CD4-positive, alpha-beta T cell (primary cell): ENCODE results near the gene TPMT. TPM values are rescaled to one million over a fixed set of nuclear protein-coding genes. Genes with fewer than 3 reads are reported as not detected.

Experiments used
- ATAC-seq: fragments of 200-7000 bp; cut with Tn5 transposase; one replicate; pipeline ENCODE4 v1.10.0; 2022; ENCODE audit warnings: mild to moderate bottlenecking; ENCODE audit not compliant: poor library complexity
- CTCF ChIA-PET: fragments of 350-600 bp; sonication (Branson Sonifier 250); formaldehyde crosslinking; loops from one replicate; lab custom pipeline; 2021; ENCODE audit warnings: antibody characterized with exemption, inconsistent platforms; lab: Charles Lee
- POLR2A ChIA-PET: fragments of 350-600 bp; sonication (Branson Sonifier 250); formaldehyde crosslinking; loops from one replicate; lab custom pipeline; 2021; ENCODE audit warnings: antibody characterized with exemption, inconsistent platforms; lab: Charles Lee
- DNase-seq, 14 experiments: peaks; one replicate each; pipeline ENCODE4 v3.0.0-alpha.2; 2013 to 2020; ENCODE audit warnings: mixed read lengths in 2 of 14
- H3K27ac ChIP-seq, 2 donors: one replicate each; pipeline versions ENCODE4 v1.5.1 to v1.7.0; 2013; ENCODE audit warnings: low read length in 2 of 2, low read depth in 1 of 2, mild to moderate bottlenecking in 1 of 2
- H3K27me3 ChIP-seq, 2 experiments: 1 replicate in 1 of 2; 2 replicates in 1 of 2; pipeline versions ENCODE4 v1.6.1 to v1.7.0; 2013; ENCODE audit warnings: low read length in 2 of 2, control low read depth in 1 of 2, mild to moderate bottlenecking in 1 of 2, moderate library complexity in 1 of 2; ENCODE audit not compliant: insufficient read depth in 2 of 2, control insufficient read depth in 1 of 2
- H3K36me3 ChIP-seq: one replicate; pipeline ENCODE4 v1.6.1; 2013; ENCODE audit warnings: low read length, control low read depth; ENCODE audit not compliant: insufficient read depth
- H3K4me1 ChIP-seq: one replicate; pipeline ENCODE4 v1.6.1; 2013; ENCODE audit warnings: low read length, control low read depth; ENCODE audit not compliant: insufficient read depth
- H3K4me3 ChIP-seq: one replicate; pipeline ENCODE4 v1.5.1; 2013; ENCODE audit warnings: mild to moderate bottlenecking, low read length, moderate library complexity
- H3K9me3 ChIP-seq, 2 experiments: 1 replicate in 1 of 2; 2 replicates in 1 of 2; pipeline versions ENCODE4 v1.6.1 to v1.7.0; 2013; ENCODE audit warnings: low read length in 2 of 2, mild to moderate bottlenecking in 2 of 2, control low read depth in 1 of 2, moderate library complexity in 1 of 2; ENCODE audit not compliant: control insufficient read depth in 1 of 2, insufficient read depth in 1 of 2
- H3K27ac Mint-ChIP-seq: one replicate; pipeline ENCODE4 v1.8.0; 2020; ENCODE audit warnings: mixed read lengths
- H3K27me3 Mint-ChIP-seq: one replicate; pipeline ENCODE4 v1.8.0; 2021; ENCODE audit warnings: mixed read lengths
- H3K36me3 Mint-ChIP-seq: one replicate; pipeline ENCODE4 v1.8.0; 2021; ENCODE audit warnings: low read depth, mixed read lengths
- H3K4me1 Mint-ChIP-seq: one replicate; pipeline ENCODE4 v1.8.0; 2021; ENCODE audit warnings: low read depth, mixed read lengths
- H3K4me3 Mint-ChIP-seq: one replicate; pipeline ENCODE4 v1.8.0; 2020; ENCODE audit warnings: mild to moderate bottlenecking, mixed read lengths
- H3K9me3 Mint-ChIP-seq: one replicate; pipeline ENCODE4 v1.8.0; 2020; ENCODE audit warnings: mixed read lengths
- intact Hi-C, 2 experiments: fragments of 100-400 bp; cut with DNase I in 1 of 2; cut with micrococcal nuclease in 1 of 2; formaldehyde crosslinking; loops; one replicate each; pipeline versions ENCODE4 v1.15.1 to v1.9.0; 2023 to 2025; cut with DNase I, micrococcal nuclease
- total RNA-seq, 174 experiments: library from RNA in 2 of 174; stranded (reverse) in 2 of 174; gene quantifications; one replicate each; pipeline ENCODE4 v1.2.3 and lab custom pipeline; 2021 to 2026
- TF ChIP-seq, protein P1 (sequence below): fragments of 200-600 bp; IDR thresholded peaks from one replicate; pipeline ENCODE4 v1.8.0; 2022; ENCODE audit warnings: antibody characterized with exemption, mild to moderate bottlenecking

TPMT gene
- total RNA-seq, 2 experiments from 2014 or later = 3.2 to 3.3 TPM

DNA sequence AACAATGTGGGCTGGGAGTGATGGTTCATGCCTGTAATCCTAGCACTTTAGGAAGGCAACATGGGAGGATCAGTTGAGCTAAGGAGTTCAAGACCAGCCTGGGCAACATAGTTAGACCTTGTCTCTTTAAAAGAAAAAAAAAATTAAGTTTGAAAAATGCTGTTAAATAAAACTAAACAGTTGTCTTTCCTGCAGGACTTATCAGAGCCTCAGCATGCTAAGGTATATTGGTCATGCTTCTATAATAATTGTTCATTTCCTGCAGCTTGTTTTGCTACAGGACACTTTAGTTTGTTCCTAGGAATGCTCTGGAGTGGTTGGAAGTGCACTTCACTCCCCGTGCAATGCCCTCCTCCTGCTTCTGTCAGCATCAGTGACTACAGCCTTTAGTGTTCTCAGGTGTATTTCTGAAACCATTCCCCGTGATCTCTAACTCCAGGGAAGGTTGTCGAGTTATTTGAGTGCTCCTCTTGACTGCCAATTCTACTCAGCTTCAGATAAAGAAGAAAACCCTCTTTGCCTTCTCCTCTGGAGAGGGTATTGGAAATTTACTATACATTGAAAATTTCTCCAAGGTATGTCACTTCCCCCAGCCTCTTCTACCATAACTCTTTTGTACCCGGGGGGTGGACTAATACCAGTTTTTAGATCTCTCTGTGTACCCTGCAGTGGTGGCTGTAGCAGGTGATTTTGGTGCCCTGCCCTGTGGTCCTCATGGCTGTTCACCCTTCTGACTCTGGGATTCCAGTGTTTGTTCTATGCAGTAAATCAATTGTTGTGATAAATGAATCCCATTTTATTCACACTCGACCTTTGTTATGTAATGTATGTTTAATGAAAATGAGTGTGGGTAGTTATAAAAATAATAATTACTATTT is 66.2 kb downstream of the TPMT start:
- ATAC-seq = no peak
- no peaks in the 10 kb centered on the region for H3K36me3 Mint-ChIP-seq
- H3K4me3 Mint-ChIP-seq = no peak overlapping the region
- H3K27me3 Mint-ChIP-seq = peaks cover 6% of the 10 kb centered on the region
- H3K4me1 ChIP-seq = no peaks in the 10 kb centered on the region
- H3K9me3 Mint-ChIP-seq = no peaks in the 10 kb centered on the region
- H3K27ac ChIP-seq = no peak overlapping the region
- CTCF ChIA-PET = no interaction called here
- peaks cover 0 to 3% of the 10 kb centered on the region in 2 experiments for H3K9me3 ChIP-seq
- intact Hi-C loops = no loop called here
- H3K4me3 ChIP-seq = no peak overlapping the region
- no peaks in the 10 kb centered on the region for H3K27me3 ChIP-seq
- TF ChIP-seq, protein P1, sequence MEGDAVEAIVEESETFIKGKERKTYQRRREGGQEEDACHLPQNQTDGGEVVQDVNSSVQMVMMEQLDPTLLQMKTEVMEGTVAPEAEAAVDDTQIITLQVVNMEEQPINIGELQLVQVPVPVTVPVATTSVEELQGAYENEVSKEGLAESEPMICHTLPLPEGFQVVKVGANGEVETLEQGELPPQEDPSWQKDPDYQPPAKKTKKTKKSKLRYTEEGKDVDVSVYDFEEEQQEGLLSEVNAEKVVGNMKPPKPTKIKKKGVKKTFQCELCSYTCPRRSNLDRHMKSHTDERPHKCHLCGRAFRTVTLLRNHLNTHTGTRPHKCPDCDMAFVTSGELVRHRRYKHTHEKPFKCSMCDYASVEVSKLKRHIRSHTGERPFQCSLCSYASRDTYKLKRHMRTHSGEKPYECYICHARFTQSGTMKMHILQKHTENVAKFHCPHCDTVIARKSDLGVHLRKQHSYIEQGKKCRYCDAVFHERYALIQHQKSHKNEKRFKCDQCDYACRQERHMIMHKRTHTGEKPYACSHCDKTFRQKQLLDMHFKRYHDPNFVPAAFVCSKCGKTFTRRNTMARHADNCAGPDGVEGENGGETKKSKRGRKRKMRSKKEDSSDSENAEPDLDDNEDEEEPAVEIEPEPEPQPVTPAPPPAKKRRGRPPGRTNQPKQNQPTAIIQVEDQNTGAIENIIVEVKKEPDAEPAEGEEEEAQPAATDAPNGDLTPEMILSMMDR = no peak
- no peak overlapping the region for H3K27ac Mint-ChIP-seq
- POLR2A ChIA-PET = no interaction called here
- H3K36me3 ChIP-seq = no peaks in the 10 kb centered on the region
- H3K4me1 Mint-ChIP-seq = no peaks in the 10 kb centered on the region
- no peak for DNase-seq

DNA sequence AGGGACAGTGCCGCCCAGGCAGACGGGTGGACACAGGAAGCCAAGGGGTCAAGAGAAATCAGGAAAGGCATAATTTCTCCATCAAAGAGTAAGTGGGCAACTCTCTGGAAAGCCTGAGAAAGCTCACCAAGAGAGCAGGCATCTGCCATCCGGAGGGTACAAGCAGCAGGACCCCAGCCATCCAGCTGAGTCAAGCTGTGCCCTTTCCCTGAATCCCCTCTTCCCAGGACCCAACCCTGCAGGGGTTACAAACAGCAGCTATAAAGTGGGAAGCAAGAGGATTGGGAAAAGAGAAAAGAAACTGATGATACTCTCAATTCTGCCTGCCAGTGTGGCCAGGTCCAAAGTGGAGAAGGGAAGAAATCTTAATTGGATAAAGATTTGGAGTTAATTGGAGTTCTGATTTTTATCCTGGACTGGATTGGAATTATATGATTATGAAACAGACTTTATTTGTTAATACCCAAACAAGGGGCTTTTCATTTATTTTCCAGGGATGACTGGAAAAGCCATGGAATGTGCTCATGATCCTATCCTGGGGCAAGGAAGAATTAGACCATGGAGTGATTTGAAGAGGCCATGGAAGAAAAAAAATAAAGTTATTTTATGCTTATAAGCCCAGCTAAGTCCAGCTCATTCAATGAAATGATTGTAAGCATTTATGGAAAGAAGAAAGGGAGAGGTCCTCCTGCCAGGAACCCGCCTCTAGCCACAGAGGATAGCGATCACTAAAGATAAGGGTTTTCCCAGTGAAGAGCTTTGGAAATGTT is 67.3 kb downstream of the TPMT start:
- Mint-ChIP-seq H3K9me3 (no peaks in the 10 kb centered on the region), H3K4me1 (no peaks in the 10 kb centered on the region), H3K4me3 (no peak overlapping the region), H3K27me3 (peaks cover 6% of the 10 kb centered on the region), H3K36me3 (no peaks in the 10 kb centered on the region), H3K27ac (no peak overlapping the region)
- H3K27me3 ChIP-seq = no peaks in the 10 kb centered on the region
- no peaks in the 10 kb centered on the region for H3K4me1 ChIP-seq
- intact Hi-C loops = no loop called here
- peaks cover 0 to 3% of the 10 kb centered on the region in 2 experiments for H3K9me3 ChIP-seq
- ChIA-PET CTCF (no interaction called here), POLR2A (no interaction called here)
- ATAC-seq = no peak
- no peak overlapping the region for H3K4me3 ChIP-seq
- TF ChIP-seq, protein P1 = no peak
- no peak for DNase-seq
- no peaks in the 10 kb centered on the region for H3K36me3 ChIP-seq
- H3K27ac ChIP-seq = no peak overlapping the region

DNA sequence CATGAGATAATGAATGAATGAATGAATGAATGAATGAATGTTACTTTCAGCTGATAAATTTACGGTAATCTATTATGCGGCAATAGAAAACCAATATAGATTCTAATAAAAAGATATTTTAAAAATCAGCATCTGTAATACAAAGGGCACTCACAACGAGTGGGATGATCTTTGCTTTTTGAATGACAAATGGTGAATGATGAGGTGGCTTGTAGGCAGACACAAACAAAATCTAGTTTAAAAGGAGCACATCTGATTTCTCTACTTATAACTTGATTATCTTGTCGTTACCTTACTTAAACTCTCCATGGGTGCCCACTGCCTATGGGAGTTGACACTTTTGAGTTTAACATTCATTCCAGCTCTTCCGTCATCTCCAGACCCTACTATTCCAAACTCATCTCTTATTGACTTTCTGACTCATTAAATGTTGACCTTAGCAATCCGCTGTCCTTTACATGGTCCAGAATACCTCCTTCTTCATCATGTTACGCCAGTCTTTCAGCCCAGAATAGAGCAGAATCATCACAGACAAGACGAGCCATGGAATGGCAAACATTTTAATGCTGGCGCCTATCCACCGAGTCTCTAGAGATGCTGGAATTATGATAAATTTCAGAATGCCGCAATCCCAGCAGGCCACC is 73.7 kb downstream of the TPMT start:
- CTCF ChIA-PET = no interaction called here
- no peak for DNase-seq
- no peak for ATAC-seq
- no peak overlapping the region for H3K4me3 ChIP-seq
- Mint-ChIP-seq H3K4me1 (no peaks in the 10 kb centered on the region), H3K4me3 (no peak overlapping the region), H3K27ac (no peak overlapping the region), H3K36me3 (no peaks in the 10 kb centered on the region), H3K27me3 (peaks cover 18% of the 10 kb centered on the region), H3K9me3 (peaks cover 2% of the 10 kb centered on the region)
- no peaks in the 10 kb centered on the region for H3K9me3 ChIP-seq
- H3K27ac ChIP-seq = no peak overlapping the region
- peaks cover 0 to 2% of the 10 kb centered on the region in 2 experiments for H3K27me3 ChIP-seq
- intact Hi-C loops = no loop called here
- TF ChIP-seq, protein P1 = no peak
- no peaks in the 10 kb centered on the region for H3K36me3 ChIP-seq
- POLR2A ChIA-PET = no interaction called here
- H3K4me1 ChIP-seq = no peaks in the 10 kb centered on the region
